NCI-H1048 (cell line): ENCODE measurements around the gene CRYBB2.
"Not testable (repeated sequence)": the region's sequence is repeated elsewhere in the genome, so short reads cannot be mapped to it uniquely, and the experiment has no call there.

Experiments
- DNase-seq: peaks from one replicate; lab custom pipeline; 2025; lab: John Stamatoyannopoulos, UW

CRYBB2 gene, protein sequence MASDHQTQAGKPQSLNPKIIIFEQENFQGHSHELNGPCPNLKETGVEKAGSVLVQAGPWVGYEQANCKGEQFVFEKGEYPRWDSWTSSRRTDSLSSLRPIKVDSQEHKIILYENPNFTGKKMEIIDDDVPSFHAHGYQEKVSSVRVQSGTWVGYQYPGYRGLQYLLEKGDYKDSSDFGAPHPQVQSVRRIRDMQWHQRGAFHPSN

DNA sequence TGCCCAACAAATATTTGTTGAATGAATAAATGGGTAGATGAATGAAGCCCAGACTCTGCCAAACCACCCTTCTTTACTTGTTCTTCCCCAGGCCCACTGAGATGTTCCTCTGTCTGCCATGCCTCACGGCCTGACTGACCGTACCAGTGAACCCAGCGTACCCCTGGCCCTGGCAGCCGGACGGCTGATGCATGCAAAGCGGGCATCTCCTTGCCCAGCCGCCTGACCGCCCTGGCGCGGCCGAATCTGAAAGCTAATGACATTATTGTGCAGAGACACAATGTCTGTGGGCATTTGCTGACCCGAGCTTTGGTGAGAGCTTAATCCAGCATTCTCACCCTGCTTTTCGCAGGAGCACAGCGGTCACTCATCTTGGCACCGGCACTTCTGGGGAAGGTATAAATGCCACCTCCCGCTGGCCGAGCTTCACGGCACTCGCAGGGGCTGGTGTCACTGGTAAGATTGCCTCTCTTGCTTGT is at the start of gene CRYBB2:
CRYBB2 (plus strand) TSS at position 429 of the 479 bp plus-strand sequence. CDS start 1,791 bp downstream, outside the sequence.
- no peak for DNase-seq

DNA sequence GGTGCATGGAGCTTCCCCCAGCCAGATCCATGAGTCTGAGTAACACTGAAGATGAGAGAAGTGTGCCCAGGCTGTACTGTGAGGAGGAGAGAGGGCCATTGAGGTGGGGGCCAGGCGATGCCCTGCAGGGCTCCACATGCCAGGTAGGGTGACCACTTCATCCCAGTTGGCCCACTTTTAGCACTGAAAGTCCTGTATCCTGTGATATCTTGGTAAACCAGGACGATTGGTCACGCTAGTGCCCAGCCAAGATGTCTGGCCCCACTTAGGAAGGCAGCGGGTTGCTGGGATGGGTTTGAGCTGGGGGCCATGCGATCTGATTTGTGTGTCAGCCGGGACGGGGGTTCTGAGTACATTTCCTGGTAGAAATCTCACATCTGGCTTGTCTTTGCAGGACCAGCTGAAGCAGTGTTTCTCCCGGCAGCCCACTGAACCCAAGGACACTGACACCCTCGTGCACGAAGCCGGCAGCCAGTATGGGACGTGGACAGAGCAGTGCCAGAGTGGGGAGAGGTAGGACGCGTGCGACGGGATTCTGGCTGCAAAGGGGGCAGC is 48.9 kb upstream of the CRYBB2 start:
- DNase-seq: no peak

DNA sequence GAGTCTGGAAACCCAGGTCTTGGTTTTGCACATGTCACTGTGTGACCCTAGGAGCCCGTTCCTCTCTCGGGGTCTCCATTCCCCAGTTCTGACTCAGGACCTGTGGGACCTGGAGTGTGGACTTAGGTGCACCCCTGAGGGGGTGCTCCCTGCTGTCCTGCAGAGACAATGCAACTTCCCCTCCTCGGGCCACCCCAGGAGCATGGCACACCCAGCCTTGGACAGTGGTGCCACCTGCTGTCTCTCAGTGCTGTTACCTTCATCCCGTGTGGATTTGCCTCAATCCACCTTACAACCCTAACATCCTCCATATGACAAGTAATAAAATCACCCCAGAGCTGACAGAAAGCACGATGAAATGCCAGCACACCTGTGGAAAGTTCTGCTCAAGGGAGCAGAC is 47.3 kb upstream of the CRYBB2 start:
- DNase-seq: no peak

DNA sequence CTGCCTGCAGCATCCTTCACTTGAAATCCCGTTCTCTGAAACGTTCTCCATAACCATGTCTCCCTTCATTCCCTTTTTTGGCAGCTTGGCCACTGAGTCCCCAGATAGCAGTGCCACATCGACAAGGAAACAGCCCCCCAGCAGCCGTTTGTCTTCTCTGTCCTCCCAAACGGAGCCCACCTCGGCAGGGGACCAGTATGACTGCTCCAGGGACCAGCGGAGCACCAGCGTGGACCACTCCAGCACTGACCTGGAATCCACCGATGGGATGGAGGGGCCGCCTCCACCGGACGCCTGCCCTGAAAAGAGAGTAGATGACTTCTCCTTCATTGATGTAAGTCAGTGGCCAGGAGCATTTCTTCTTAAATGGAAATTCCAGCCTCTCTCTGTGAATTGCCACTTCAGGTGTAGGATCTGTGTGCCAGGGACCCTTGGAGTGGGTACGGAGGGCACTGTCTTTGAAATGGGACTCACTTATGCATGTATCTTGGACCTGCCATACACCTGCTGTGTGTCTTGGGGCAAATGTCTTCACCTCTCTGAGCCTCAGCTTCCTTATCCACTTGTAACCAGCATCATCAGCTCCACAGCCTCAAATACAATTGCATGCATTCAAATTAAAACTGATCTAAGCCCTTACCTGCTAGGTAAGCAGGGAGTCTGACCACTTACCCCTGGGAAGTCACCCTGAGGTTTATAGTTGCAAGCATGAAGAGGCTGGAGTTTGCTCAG is 45.1 kb upstream of the CRYBB2 start:
- no peak for DNase-seq

DNA sequence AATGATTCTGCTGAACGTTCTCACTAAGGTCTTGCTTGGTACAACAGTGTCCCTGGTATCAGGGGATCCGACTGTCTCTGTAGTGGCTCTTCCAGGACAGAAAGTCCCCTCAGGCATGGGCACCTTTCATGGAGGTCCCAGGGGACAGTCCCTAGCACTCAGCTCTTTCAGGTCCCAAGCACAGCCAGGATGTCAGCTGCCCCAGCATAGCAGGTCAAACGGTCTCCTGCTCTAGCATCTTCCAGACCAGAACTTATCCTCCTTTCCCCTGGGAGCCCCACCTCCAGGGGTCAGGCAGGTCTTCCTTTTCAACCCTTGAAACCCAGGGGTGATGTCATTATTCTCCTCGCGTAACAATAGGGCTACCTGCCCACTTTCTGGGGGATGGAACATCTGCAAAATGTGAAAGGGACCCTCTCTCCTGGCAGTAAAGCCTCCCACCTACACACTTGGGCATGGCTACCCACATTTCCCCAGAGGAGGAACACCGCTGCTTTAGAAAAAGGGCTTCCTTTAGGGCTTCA is 44.5 kb upstream of the CRYBB2 start:
- no peak for DNase-seq

DNA sequence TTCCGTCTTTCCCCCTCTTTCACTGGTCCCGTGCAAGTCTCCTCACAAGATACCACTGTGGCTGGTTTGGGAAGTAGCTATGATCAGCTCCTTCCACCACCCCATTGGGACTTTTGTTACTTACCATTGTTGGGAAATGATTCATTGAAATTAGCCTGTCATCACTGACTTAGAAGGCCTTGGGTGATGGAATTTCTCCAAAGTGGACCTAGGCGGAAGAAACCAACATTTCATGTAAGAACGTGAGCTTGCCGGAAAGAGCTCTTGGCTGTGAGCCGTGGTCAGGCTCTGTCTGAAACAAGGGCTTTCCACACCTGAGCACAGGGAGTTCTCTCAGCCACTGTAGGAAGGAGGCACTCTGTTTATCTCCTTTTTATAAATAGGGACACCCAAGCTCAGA is 43.3 kb upstream of the CRYBB2 start:
- DNase-seq: no peak

DNA sequence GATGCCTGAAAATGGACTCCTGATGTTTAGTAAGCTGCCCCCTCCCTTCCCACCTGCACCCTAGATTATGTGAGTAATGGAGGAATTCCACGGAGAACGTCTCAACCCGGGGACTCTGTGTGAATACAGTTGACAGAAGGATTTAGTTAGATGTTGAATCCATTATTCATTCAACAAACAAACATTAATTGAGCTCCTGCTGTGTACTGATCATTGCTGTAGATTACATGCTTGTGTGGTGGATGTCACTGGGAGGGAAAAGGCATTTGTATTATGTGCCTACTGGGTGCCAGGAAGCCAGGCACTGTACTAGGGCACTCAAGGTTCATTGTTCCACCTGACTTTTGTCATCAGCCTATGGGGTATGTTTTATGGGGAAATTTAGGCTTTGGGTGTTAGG is 42.6 kb upstream of the CRYBB2 start:
- no peak for DNase-seq

DNA sequence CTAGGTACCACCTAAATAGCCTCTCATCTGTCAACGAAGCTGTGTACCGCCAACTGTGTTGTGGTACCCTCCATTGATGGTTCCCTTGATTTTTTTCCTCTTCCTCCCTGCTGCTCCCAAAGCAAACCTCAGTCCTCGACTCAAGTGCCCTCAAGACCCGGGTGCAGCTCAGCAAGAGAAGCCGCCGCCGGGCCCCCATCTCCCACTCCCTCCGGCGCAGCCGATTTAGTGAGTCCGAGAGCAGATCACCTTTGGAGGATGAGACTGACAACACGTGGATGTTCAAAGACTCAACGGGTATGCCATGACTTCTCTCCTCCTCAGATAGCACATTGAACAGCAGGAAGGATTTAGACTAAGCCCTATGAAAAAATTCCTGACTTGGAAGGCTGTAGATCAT is 42.2 kb upstream of the CRYBB2 start:
- DNase-seq: no peak

DNA sequence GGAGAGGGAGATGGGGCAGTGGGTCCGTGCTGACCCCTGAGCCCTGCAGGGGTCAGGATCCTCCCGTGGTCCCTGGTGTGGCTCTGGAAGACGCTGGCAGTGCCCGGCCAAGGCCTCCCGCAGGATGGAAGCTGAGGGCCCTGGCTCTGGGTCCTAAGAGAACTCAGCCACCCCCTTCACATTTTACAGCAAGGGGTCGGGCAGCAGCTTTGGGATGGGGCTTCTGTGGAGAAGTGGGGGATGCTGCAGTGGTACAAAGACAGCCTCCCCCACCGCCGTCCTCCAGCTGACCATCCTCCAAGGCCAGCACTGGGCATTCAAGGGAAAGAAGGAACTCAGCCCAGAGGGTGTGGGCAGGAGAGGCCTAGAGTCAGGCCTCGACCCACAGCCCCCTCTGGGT is 41.5 kb upstream of the CRYBB2 start:
- DNase-seq: no peak

DNA sequence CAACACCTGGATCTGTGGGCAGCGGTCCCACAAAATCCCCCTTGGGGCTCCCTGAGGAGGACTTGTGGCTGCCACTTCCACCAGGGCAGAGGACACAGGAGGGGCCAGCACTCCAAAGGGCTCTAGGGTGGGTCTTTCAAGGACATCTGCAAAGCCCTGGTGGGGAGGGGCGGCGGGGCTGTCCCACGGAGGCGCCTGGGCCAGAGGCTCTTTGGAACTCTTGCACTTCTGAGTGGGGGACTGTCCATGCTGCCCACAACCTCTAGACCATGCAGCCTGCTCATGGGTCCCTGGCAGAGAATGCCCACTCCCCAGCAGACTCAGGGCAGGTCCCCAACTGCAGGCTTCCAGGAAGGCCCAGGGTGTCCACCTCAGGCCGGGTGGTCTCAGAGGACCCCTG is 41.1 kb upstream of the CRYBB2 start:
- DNase-seq: not testable (repeated sequence)

DNA sequence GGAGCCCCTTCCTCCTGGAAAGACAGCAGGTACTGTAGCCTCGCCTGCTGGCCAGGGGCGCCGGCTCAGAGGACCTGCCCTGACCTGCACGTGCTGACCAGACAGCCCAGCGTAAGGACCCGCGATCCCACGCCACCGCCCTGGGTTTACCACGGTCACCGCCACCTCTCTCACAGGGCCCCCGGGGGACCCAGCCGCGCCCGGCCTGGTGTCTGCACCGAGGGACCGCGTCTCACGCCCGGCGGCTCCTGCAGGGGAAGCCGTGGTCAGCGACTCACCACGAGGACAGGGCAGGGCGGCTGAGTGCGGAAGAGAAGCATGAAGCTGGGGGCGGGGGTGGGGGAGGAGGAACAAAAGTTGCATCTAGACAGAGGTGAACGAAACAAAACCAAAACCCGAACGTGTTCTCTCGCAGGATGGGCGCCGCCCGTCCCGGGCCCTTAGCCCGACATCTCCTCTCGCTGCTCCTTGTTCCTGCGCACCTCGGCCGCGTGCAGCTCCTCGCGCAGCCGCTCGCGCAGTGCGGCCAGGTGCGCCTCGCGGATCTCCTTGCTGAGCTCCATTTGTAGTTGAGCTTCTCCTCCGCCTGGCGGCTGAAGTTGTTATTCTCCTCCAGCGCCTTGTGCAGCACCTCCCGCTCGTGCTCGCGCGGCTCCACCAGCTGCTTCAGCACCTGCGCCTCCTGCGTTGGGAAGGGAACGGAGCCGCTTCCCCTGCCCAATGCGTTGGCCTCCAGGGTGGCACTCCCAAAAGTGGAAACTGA is 40.4 kb upstream of the CRYBB2 start:
- DNase-seq: not testable (repeated sequence)

DNA sequence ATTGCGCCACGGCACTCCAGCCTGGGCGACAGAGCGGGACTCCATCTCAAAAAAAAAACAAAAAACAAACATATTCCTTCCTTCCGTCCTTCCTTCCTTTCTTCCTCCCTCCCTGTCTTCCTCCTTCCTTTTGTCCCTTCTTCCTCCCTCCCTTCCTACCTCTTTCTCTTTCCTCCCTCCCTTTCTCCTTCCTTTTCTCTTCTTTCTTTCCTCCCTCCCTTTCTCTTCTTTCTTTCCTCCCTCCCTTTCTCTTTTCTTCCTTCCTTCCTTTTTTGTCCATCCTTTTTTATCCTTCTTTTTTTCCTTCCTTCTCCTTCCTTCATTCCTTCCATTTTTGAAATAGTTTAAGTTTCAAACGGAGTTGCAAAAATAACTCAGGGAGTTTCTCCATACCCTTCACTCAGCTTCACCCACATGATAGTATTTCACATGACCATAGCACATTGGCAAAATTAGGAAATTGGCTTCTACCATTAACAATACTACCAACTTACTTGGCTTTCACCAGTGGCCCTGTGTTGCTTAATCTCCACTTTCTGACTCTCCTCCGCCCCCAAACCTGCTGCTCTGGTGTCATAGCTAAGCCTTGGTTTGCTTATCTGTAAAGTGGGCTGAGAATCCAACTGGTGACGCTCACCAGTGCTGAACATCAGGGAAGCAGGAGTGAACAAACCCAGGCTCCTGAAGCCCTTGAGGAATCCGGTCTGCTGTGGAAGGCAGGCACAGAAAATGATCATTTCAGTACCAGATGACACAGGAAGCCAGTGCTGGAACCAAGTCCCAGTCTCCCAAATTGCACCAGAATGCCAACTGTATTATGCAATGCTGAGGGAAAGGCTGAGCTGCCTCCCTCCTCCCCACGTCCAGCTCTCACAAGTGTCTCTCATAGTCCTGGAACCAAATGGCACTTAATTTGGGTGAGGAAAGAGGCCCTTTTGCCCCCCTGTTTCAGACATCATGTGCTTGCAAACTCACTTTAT is 37.0 kb upstream of the CRYBB2 start:
- no peak for DNase-seq

DNA sequence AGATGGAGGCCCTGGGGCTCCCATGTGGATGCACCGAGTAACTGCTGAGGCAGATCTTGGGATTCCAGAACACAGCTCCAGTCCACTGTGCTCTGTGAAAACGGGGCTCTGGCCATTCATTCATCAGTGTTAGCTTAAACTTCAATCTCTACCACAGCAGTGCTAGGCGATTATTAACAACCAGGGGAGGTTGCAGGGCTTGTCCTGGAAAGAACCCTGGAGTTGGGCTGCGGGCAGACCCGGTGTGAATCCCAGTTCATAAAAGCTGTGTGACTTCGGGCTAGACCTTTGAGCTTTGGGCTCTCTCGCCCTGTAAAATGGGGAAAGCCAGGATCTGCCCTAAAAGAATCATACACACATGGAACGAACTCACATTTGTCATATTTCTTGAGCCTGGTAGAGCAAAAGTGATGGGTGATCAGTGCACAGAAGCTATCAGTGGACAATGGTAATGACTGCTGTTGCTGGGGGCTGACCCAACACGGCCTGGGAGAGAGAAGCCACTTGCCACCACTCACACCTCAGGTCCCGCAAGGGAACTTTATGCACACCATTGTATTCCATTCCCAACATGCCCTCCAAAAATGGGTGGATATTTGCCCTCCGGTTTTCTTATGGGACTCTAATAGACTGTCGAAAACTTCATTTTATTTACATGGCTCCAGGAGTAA is 35.4 kb upstream of the CRYBB2 start:
- DNase-seq: no peak

DNA sequence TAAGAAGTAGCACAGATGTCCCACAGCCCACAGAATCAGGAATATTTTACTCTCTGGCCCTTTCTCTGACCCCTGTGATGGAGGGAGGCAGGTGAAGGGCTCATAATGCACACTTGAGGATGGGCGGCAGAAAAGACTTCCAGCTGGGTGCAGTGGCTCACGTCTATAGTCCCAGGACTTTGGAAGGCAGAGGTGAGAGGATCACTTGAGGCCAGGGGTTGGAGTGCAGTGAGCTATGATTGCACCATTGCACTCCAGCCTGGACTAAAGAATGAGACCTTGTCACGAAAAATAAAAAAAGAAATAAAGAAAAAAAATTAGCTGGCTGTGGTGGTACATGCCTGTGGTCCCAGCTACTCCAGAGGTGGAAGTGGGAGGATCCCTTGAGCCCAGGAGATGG is 33.3 kb upstream of the CRYBB2 start:
- DNase-seq: no peak

DNA sequence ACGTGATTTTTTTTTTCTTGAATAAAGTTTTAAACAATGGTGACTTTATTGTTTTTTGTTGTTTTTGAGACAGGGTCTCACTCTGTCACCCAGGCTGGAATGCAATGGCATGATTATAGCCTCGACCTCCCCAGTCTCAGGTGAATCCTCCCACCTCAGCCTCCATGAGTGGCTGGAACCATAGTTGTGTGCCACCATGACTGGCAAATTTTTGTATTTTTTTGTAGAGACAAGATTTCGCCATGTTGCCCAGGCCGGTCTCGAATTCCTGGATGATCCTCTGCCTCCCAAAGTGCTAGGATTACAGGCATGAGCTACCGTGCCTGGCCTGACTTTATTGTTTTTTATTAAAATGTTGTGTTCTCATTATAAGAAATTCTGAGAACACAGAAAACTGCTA is 32.0 kb upstream of the CRYBB2 start:
- DNase-seq: no peak

DNA sequence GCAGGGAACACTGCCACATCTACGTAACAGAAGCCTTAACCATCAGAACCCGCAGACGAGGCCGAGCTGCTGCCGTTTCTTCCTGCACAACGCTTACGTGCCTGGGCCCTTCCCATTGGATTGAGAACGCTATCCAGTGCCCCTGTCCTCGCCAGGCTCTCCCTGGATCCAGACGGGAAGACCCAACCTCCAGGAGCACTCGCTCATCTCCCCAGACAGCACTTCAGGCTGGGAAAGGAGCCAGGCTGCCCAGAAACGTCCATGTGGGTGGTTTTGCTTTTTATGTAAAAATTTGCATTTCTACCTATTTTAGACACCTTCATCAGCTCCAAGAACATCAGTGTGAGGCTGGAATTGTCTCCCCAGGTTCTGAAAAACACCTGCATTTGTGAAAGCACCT is 27.0 kb upstream of the CRYBB2 start:
- DNase-seq: no peak

DNA sequence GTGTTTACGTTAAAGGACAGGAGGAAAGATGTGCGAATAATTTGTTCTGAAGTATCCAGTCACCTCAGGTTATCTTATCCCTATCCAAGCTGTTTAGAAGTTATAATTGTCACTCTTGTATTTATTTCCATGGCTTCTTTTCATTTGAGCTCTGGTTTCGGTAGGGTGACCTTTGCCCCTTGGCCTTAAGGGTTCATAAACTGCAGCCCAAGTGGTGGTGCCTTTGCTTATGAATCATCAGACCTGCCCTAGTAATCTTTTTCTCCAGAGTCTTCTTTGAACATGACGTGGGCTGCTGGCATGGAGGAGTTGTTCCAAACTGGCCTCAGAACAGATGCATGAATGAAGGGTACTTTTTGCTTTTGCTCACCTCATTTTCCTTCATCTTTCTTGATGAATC is 26.3 kb upstream of the CRYBB2 start:
- DNase-seq: no peak

DNA sequence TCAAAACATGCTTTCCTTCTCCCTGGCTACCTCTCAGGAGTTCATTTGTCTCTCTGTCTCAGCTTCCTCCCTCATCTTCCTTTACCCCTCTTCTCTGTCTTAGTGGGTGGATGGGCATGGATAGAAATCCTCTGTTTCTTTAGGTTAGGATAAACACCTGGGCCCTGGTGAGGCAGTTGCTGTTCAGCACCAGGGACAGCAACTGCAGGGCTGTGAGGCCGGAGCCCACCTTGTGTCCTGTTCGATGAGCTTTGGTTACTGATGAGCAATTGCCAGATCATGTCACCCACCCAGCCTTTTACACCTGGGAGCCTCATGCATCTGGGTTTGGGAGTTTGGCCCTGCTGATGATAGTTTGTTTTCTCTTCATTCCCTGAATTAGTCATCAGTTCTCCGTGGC is 25.9 kb upstream of the CRYBB2 start:
- DNase-seq: no peak

DNA sequence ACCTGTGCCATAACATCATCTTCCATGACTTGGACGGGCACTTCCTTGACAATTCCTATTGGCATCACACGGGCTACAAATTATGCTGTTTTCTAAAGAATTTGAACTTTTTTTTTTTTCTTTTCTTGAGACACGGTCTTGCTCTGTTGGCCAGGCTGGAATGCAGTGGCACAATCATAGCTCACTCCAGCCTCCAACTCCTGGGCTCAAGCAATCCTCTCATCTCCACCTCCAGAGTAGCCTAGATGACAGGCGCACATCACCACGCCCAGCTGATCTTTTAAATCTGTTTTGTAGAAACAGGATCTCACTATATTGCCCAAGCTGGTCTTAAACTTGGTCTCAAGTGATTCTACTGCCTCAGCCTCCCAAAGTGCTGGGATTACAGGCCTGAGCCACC is 23.1 kb upstream of the CRYBB2 start:
- no peak for DNase-seq

DNA sequence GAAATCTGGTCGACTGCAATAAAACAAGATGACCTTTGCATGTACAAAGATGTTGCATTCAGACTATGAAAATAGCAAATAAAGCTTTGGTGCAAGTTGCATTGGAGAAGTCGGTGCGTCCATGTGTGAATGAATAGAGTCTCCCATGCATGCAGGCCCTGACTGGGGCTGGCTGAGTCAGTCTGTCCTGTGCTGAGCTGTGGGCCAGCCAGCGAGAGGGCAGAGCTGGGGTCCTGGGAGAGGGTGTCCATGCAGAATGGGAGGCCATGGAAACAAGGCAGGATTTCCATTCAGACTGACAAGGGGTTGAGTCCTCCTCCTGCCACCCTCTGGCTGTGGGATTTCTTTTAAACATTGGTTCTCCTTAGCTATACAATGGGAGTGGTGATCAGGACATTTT is 22.1 kb upstream of the CRYBB2 start:
- no peak for DNase-seq
